Measurements from ENCODE around the gene MARK4.

DNA sequence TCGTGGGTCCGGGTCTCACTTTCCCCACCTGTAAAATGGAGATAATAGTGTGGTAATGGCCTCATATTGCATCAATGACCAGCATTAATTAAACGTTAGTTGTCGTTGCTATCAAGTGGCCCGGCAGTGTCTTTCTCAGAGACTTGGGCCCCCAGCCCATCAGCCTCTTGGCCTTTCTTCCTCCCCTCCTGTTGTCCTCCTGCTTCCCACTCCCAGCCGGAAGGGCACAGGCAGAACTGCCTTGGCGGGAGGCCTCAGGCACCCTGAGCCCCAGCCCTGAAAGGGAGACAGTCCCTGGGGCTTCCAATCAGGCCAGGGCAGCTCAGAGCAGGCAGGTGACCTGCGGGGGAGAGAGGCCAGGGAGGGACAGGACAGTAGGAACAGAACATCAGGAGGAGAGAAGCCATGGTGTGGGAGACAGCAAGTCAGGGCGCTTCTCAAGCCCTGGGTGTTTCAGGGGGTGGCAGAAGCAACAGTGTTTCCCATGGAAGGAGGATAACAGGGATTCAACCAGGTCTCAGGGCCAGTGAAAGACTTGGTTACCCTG lies 4.6 kb downstream of the MARK4 start:
- TF ChIP-seq, protein P1, sequence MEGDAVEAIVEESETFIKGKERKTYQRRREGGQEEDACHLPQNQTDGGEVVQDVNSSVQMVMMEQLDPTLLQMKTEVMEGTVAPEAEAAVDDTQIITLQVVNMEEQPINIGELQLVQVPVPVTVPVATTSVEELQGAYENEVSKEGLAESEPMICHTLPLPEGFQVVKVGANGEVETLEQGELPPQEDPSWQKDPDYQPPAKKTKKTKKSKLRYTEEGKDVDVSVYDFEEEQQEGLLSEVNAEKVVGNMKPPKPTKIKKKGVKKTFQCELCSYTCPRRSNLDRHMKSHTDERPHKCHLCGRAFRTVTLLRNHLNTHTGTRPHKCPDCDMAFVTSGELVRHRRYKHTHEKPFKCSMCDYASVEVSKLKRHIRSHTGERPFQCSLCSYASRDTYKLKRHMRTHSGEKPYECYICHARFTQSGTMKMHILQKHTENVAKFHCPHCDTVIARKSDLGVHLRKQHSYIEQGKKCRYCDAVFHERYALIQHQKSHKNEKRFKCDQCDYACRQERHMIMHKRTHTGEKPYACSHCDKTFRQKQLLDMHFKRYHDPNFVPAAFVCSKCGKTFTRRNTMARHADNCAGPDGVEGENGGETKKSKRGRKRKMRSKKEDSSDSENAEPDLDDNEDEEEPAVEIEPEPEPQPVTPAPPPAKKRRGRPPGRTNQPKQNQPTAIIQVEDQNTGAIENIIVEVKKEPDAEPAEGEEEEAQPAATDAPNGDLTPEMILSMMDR (conservative IDR thresholded peaks at IDR 0.05; ENCODE audit: low read depth, low read length): no peak
- no peak for TF ChIP-seq EZH2 (IDR thresholded peaks at IDR 0.05; ENCODE audit: borderline replicate concordance, low read depth, low read length, poor library complexity, severe bottlenecking)
